ENCODE measurements around the gene MCTP1. TPM values are rescaled to one million over a fixed set of nuclear protein-coding genes. Genes with fewer than 3 reads are reported as not detected.

The MCTP1 gene
- total and polyA plus RNA-seq, 2 of the 8 experiments (the other 6 are each of a cell fraction or from before 2014, with no cell fraction given) = 0.56 to 3.4 TPM

GRCh38 chr5:94941122-94941755 is 343.7 kb downstream of the MCTP1 start:
- Histone ChIP-seq H4K8ac (ENCODE audit: extremely low read depth, insufficient read depth, low read length) (no peak overlapping the region), H3K23me2 (ENCODE audit: low read depth, low read length) (no peaks in the 10 kb centered on the region), H4K5ac (ENCODE audit: insufficient read length, low read depth, low read length) (no peak overlapping the region), H2BK20ac (ENCODE audit: low read length) (no peak overlapping the region), H2BK120ac (replicated peaks; ENCODE audit: low read depth, low read length) (no peak overlapping the region), H3K56ac (replicated peaks; ENCODE audit: insufficient read length, low read depth, low read length) (no peak overlapping the region), H2AK5ac (ENCODE audit: low read depth, low read length) (no peak overlapping the region), H4K20me1 (replicated peaks in 1 of 2; ENCODE audit: control insufficient read depth in 1 of 2, insufficient read depth in 2 of 2, low read length in 2 of 2) (no peaks in the 10 kb centered on the region), H2BK5ac (ENCODE audit: low read depth, low read length) (no peak overlapping the region), H3K9me3 (ENCODE audit: insufficient read depth in 2 of 2, low read depth in 1 of 2, low read length in 1 of 2) (no peaks in the 10 kb centered on the region), H3K4ac (replicated peaks; ENCODE audit: insufficient read length, low read depth, low read length) (no peak overlapping the region), H3K79me1 (ENCODE audit: low read depth, low read length) (no peaks in the 10 kb centered on the region), H3K4me1 (replicated peaks in 1 of 4; ENCODE audit: control insufficient read depth in 3 of 4, insufficient read depth in 4 of 4, low read length in 3 of 4) (peaks cover 0 to 3% (median 0%) of the 10 kb centered on the region in 4 experiments; a peak in 2 of 7 replicates), H3K23ac (ENCODE audit: insufficient read length) (no peak overlapping the region), H3K9ac (replicated peaks in 1 of 4; ENCODE audit: extremely low read depth in 1 of 4, low read depth in 3 of 4, low read length in 3 of 4) (no peak overlapping the region), H2BK12ac (ENCODE audit: low read depth, low read length) (no peak overlapping the region), H3K27me3 (replicated peaks in 1 of 4; ENCODE audit: control insufficient read depth in 3 of 4, extremely low read depth in 1 of 4, insufficient read depth in 3 of 4, low read length in 3 of 4) (no peaks in the 10 kb centered on the region), H3K4me3 (ENCODE audit: extremely low read depth in 1 of 4, insufficient read depth in 2 of 4, low read depth in 3 of 4, low read length in 4 of 4) (no peak overlapping the region), H3K36me3 (ENCODE audit: control insufficient read depth in 2 of 4, insufficient read depth in 4 of 4, low read length in 3 of 4) (no peaks in the 10 kb centered on the region), H2BK15ac (ENCODE audit: low read length) (no peak overlapping the region), H2AFZ (ENCODE audit: low read length) (no peak overlapping the region), H3K4me2 (ENCODE audit: insufficient read depth in 1 of 2, low read depth in 2 of 2, low read length in 2 of 2) (no peak overlapping the region), H4K91ac (replicated peaks; ENCODE audit: insufficient read length, low read length) (no peak overlapping the region), H3K14ac (ENCODE audit: insufficient read length) (no peak overlapping the region), H3K79me2 (ENCODE audit: control insufficient read depth in 1 of 2, insufficient read depth in 2 of 2, low read length in 2 of 2) (no peaks in the 10 kb centered on the region), H3K18ac (ENCODE audit: extremely low read depth, low read length) (no peak overlapping the region), H3K27ac (ENCODE audit: low read depth, low read length) (no peak overlapping the region)
- no peak for FAIRE-seq
- CTCF ChIA-PET (ENCODE audit: partially characterized antibody) = no interaction called here
- POLR2A ChIA-PET (ENCODE audit: partially characterized antibody) = no interaction called here
- WGBS, 2 experiments (ENCODE audit: extremely low coverage in 1 of 2, insufficient coverage in 1 of 2, insufficient read length in 1 of 2, insufficient replicate concordance in 2 of 2, low coverage in 1 of 2, low lambda C conversion rate in 2 of 2, missing lambda C conversion rate in 1 of 2) = 100% methylated on average over 1 of the region's 1 CpG; no CpG with 5 or more reads in 1 of the 2 experiments
- DNase-seq (ENCODE audit: low read depth in 1 of 2, low spot score in 2 of 2) = no peak
- no peak for TF ChIP-seq TEAD4 (IDR thresholded peaks at IDR 0.05; ENCODE audit: low read depth, low read length)
- no peak for TF ChIP-seq NRF1 (IDR thresholded peaks at IDR 0.05; ENCODE audit: low read depth, low read length)
- TF ChIP-seq RBBP5 (IDR thresholded peaks at IDR 0.05; ENCODE audit: borderline replicate concordance, low read depth, low read length) = no peak
- TF ChIP-seq RFX5 (IDR thresholded peaks at IDR 0.05; ENCODE audit: borderline replicate concordance, low read depth, low read length) = no peak
- TF ChIP-seq USF2 (IDR thresholded peaks at IDR 0.05; ENCODE audit: low read length) = no peak
- TF ChIP-seq SRF (IDR thresholded peaks at IDR 0.05; ENCODE audit: low read depth, low read length) = no peak
- TF ChIP-seq GTF2F1 (IDR thresholded peaks at IDR 0.05; ENCODE audit: borderline replicate concordance, low read depth, low read length) = no peak
- no peak for TF ChIP-seq KDM4A (IDR thresholded peaks at IDR 0.05; ENCODE audit: low read depth, low read length, severe bottlenecking)
- no peak for TF ChIP-seq HDAC2 (IDR thresholded peaks at IDR 0.05; ENCODE audit: borderline replicate concordance in 1 of 2, low read depth in 2 of 2, low read length in 2 of 2)
- TF ChIP-seq SIRT6 (IDR thresholded peaks at IDR 0.05; ENCODE audit: low read length) = no peak
- TF ChIP-seq CHD1 (IDR thresholded peaks at IDR 0.05; ENCODE audit: low read depth, low read length) = no peak
- TF ChIP-seq RXRA (IDR thresholded peaks at IDR 0.05; ENCODE audit: insufficient read depth, low read depth, low read length) = no peak
- no peak for TF ChIP-seq POU5F1 (IDR thresholded peaks at IDR 0.05; ENCODE audit: low read depth, low read length)

Measured in H1 (cell line).